Umbilical cord (tissue), 2 donors: ENCODE measurements around the gene YTHDF2. TPM values are rescaled to one million over a fixed set of nuclear protein-coding genes. Genes with fewer than 3 reads are reported as not detected.

ENCODE experiments used
- DNase-seq: peaks from one replicate; pipeline ENCODE4 v3.0.0-alpha.2; 2015; ENCODE audit warnings: low spot score
- total RNA-seq: library from RNA; depleted of rRNA; stranded (reverse); fragments of >200 nt; gene quantifications from one replicate; pipeline ENCODE4 v1.2.3, GENCODE V29; 2014; ENCODE audit warnings: low replicate concordance; ENCODE audit not compliant: insufficient read depth

Gene YTHDF2
- total RNA-seq, 1 donor from 2014 or later: 36.4 TPM

- DNase-seq: no peak
These were observed 64.7 kb downstream of the YTHDF2 start for GRCh38 chr1:28801461-28801860.

GRCh38 chr1:28803051-28803450 lies 66.3 kb downstream of the YTHDF2 start:
- DNase-seq: no peak

GRCh38 chr1:28803662-28804061 lies 66.9 kb downstream of the YTHDF2 start:
- DNase-seq: no peak

DNA sequence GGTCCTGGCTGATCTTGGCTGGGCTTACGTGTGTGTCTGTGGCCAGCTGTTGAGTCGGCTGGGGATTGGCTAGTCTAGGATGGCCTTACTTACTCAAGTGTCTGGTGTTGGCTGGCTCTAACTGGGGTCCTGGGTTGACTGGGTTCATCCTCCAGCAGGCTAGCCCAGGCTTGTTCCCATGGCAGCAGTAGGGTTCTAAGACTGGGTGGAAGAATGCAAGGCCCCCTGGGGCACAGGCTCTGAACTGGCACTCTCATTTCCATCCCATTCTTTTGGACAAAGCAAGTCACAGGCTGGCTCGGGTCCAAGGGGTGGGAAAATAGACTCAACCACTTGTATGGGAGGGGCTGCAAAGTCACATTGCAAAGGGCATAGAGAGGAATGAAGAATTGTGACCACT lies 67.3 kb downstream of the YTHDF2 start:
- DNase-seq: no peak

- no peak for DNase-seq
These were observed 70.3 kb downstream of the YTHDF2 start for GRCh38 chr1:28807046-28807445.

GRCh38 chr1:28807986-28808385 lies 71.2 kb downstream of the YTHDF2 start:
- DNase-seq: no peak

- no peak for DNase-seq
These were observed 74.6 kb downstream of the YTHDF2 start for GRCh38 chr1:28811369-28811765.

- no peak for DNase-seq
These were observed 75.3 kb downstream of the YTHDF2 start, which contains the start of gene OPRD1 for GRCh38 chr1:28811766-28812668. TSS of gene OPRD1 (plus strand) at chr1:28812170. CDS start at chr1:28812384, 214 bp downstream.

GRCh38 chr1:28812669-28813468 lies 76.1 kb downstream of the YTHDF2 start:
- no peak for DNase-seq

- DNase-seq: no peak
These were observed 77.3 kb downstream of the YTHDF2 start for GRCh38 chr1:28813931-28814465.

- DNase-seq: no peak
These were observed 78.9 kb downstream of the YTHDF2 start for GRCh38 chr1:28815533-28816185.

DNA sequence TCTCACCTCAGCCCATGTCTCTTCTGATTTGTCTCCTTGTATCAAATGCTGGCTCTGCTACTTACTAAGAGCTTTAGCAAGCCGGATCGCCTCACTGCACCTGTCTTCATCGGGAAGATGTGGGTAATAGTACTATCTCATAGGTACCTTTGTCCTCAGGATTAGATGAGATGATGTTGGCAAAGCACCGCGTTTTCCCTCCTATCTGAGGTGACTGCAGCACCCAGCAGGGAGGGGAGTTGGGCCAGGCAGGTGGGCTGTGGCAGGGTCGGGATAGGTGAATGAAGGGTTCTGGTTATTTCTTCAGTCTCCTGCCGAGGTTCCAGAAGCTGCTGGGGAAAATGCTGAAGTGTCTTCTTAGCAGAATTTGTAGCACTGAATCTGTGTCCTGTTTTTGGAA lies 80.4 kb downstream of the YTHDF2 start:
- no peak for DNase-seq

- no peak for DNase-seq
These were observed 82.3 kb downstream of the YTHDF2 start for GRCh38 chr1:28819020-28819419.

Other genes with a start within 250 kb of the YTHDF2 start
- 16.1 TPM for gene RCC1, start 230.9 kb upstream of the YTHDF2 start, total RNA-seq
- 26.2 TPM for gene TRNAU1AP, start 183.9 kb upstream of the YTHDF2 start, total RNA-seq
- gene RAB42, start 144.7 kb upstream of the YTHDF2 start, total RNA-seq: 7.0 TPM
- 39.2 TPM for gene TAF12, start 93.9 kb upstream of the YTHDF2 start, total RNA-seq
- gene RNU11, start 88.3 kb upstream of the YTHDF2 start, total RNA-seq: not detected
- 3.4 TPM for gene GMEB1, start 68.2 kb upstream of the YTHDF2 start, total RNA-seq
- gene OPRD1, start 75.2 kb downstream of the YTHDF2 start, total RNA-seq: 0.72 TPM
- gene EPB41, start 177.6 kb downstream of the YTHDF2 start, total RNA-seq: 71.3 TPM